Heart right ventricle (tissue), 16 donors: ENCODE data around the gene INPP5A. TPM values are rescaled to one million over a fixed set of nuclear protein-coding genes. Genes with fewer than 3 reads are reported as not detected.

Experiments used
- ATAC-seq, 8 donors: fragments of 200-7000 bp; cut with Tn5 transposase; one replicate each; pipeline ENCODE4 v1.9.1; 2020; ENCODE audit warnings: mild to moderate bottlenecking in 8 of 8, moderate library complexity in 8 of 8, moderate number of reproducible peaks in 1 of 8
- DNase-seq, 2 donors: peaks; one replicate each; pipeline ENCODE4 v3.0.0-alpha.2; 2020
- H3K27ac ChIP-seq, 10 donors: fragments of 200-600 bp; sonication (generic) in 2 of 10; one replicate each; pipeline versions ENCODE4 v1.5.0 to v1.8.0; 2020 to 2022; ENCODE audit warnings: mild to moderate bottlenecking in 3 of 10
- H3K27me3 ChIP-seq, 7 donors: fragments of 200-600 bp; one replicate each; pipeline ENCODE4 v1.8.0; 2021 to 2022; ENCODE audit warnings: mild to moderate bottlenecking in 2 of 7
- H3K36me3 ChIP-seq, 9 donors: fragments of 200-600 bp; sonication (generic) in 1 of 9; one replicate each; pipeline versions ENCODE4 v1.5.0 to v1.8.0; 2020 to 2022; ENCODE audit warnings: mild to moderate bottlenecking in 2 of 9
- H3K4me1 ChIP-seq, 9 donors: fragments of 200-600 bp; sonication (generic) in 1 of 9; one replicate each; pipeline versions ENCODE4 v1.5.0 to v1.8.0; 2020 to 2022; ENCODE audit warnings: mild to moderate bottlenecking in 4 of 9
- H3K4me3 ChIP-seq, 10 donors: fragments of 200-600 bp; sonication (generic) in 2 of 10; one replicate each; pipeline versions ENCODE4 v1.5.0 to v1.8.0; 2020 to 2022; ENCODE audit warnings: mild to moderate bottlenecking in 7 of 10, moderate library complexity in 2 of 10
- H3K9me3 ChIP-seq, 11 donors: fragments of 200-600 bp in 10 of 11; sonication (generic) in 2 of 11; one replicate each; pipeline versions ENCODE4 v1.5.0 to v1.8.0; 2013 to 2022; ENCODE audit warnings: mild to moderate bottlenecking in 2 of 11, control low read depth in 1 of 11, moderate library complexity in 1 of 11
- WGBS, 2 donors: extraction: QIAGEN DNeasy Blood & Tissue Kit; methylation state at CpG; one replicate each; pipeline ENCODE4 v1.1.7; 2013; ENCODE audit warnings: inconsistent platforms in 1 of 2; 5-methylcytosine and 5-hydroxymethylcytosine counted together
- intact Hi-C, 10 donors: fragments of 100-400 bp; cut with DNase I; formaldehyde crosslinking; loops; one replicate each; pipeline versions ENCODE4 v1.11.1 to v1.14.2; 2022
- polyA plus RNA-seq, 2 donors: library from polyadenylated mRNA; stranded (reverse); fragments of 200-250 nt; gene quantifications; one replicate each; pipeline ENCODE4 v1.2.3, GENCODE V29; 2013
- total RNA-seq, 10 donors: library from RNA; stranded (reverse); fragmentation: NEBNext Ultra II Directional in 3 of 10; extraction: Animal tissue kit (Norgen Biotek cat#: 25700) in 3 of 10; gene quantifications; one replicate each; pipeline versions ENCODE4 v1.2.1 to v1.2.4, GENCODE V29; 2021 to 2023
- TF ChIP-seq, protein P1 (sequence below), 9 donors: fragments of 200-600 bp; sonication (generic) in 2 of 9; IDR thresholded peaks; one replicate each; pipeline versions ENCODE4 v1.5.0 to v1.8.0; 2021 to 2022; ENCODE audit warnings: antibody characterized with exemption in 9 of 9, mild to moderate bottlenecking in 5 of 9, moderate library complexity in 1 of 9
- donor health status: Arrhythmogenic right ventricular cardiomyopathy.
- donor health status: ischemic (EF 13 %, LVEDD 7.1; RV severe dilation, severe dysfunction).
- donor health status: healthy with polysubstance abuse.
- donor health status: DM: no; HTN: yes; CAD: no.
- donor health status: DM: no; HTN: no; CAD: no.
- donor health status: ischemic (EF 25% LVEDD 6.9; RV normal size, moderate dysfunction).
- donor health status: ischemic (EF 25% LVEDD 5.7; RV mildly dilated, moderate dysfunction).
- donor health status: healthy.
- donor health status: DM: yes; HTN: yes; CAD: no.
- donor health status: Ischemic cardiomyopathy.
- donor health status: ischemic (EF 35%, LVEDD 5.7; RV mildly dilated, moderate dysfunction).
- donor health status: nonischemic (EF 11% LVEDD 7.7; RV severe dilation, severe dysfunction).
- donor health status: DM: yes; HTN: yes; CAD: no.
- donor health status: PGD.
- donor health status: ischemic (EF 29% LVEDD 5.4; RV normal size, mild dysfunction).
- donor health status: nonischemic (EF 23%, LVEDD 6.1; RV moderate dilation, normal function).

INPP5A gene
- total and polyA plus RNA-seq, 12 donors: 30.4 to 122 (median 106) TPM

DNA sequence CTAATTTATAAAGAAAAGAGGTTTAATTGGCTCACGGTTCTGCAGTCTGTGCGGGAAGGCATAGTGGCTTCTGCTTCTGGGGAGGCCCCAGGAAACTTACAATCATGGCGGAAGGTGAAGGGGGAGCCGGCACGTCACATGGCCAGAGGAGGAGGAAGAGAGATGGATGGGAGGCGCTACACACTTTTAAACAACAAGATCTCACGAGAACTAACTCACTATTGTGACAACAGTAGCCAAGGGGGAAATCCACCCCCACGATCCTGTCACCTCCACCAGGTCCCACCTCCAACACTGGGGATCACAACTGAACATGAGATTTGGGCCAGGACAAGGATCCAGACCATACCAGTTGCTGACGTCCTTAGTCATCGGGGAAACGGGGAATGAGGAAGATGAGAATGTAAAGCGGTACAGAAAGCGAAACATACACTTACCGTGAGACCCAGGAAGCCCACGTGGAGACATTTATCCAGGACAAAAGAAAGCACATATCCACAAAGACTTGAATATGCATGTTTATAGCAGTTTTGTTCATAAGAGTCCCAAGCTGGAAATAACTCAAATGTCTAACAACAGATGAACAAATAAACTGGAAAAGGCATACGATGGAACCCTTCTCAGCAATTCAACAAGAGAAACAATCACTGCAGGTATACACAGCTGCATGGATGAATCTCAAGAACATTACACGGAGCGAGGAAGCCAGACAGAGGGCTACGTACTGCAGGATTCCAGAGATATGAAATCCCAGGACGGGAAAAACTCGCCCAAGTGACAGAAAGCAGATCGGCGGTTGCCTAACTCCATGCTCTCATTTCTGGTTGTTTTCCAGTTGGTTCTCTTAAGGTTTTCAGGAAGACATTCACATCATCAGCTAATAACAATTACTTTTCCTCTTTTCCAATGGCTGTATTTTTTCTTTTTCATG, 26.2 kb upstream of the INPP5A start:
- H3K27me3 ChIP-seq: no peaks in the 10 kb centered on the region
- H3K4me1 ChIP-seq: peaks cover 22 to 76% (median 52%) of the 10 kb centered on the region in 9 donors
- H3K36me3 ChIP-seq: no peaks in the 10 kb centered on the region
- DNase-seq (peak in 1 of 2 donors; percentile 2), ATAC-seq (no peak)
- H3K27ac ChIP-seq: peak overlapping the region in 6 of 10 donors; percentile 4 to 59 (median 32)
- no peak overlapping the region for H3K4me3 ChIP-seq
- intact Hi-C loops: loop anchor here in 5 of 10 donors (2.0 to 10.0 kb wide), 4 partner anchors 44 to 66 kb away; no protein-coding TSS in a partner anchor
- TF ChIP-seq, protein P1, sequence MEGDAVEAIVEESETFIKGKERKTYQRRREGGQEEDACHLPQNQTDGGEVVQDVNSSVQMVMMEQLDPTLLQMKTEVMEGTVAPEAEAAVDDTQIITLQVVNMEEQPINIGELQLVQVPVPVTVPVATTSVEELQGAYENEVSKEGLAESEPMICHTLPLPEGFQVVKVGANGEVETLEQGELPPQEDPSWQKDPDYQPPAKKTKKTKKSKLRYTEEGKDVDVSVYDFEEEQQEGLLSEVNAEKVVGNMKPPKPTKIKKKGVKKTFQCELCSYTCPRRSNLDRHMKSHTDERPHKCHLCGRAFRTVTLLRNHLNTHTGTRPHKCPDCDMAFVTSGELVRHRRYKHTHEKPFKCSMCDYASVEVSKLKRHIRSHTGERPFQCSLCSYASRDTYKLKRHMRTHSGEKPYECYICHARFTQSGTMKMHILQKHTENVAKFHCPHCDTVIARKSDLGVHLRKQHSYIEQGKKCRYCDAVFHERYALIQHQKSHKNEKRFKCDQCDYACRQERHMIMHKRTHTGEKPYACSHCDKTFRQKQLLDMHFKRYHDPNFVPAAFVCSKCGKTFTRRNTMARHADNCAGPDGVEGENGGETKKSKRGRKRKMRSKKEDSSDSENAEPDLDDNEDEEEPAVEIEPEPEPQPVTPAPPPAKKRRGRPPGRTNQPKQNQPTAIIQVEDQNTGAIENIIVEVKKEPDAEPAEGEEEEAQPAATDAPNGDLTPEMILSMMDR (IDR thresholded peaks at IDR 0.05): no peak
- peaks cover 0 to 6% (median 0%) of the 10 kb centered on the region in 11 donors for H3K9me3 ChIP-seq
- WGBS, 2 donors: 68 to 78% methylated on average over 23 of the region's 23 CpGs

DNA sequence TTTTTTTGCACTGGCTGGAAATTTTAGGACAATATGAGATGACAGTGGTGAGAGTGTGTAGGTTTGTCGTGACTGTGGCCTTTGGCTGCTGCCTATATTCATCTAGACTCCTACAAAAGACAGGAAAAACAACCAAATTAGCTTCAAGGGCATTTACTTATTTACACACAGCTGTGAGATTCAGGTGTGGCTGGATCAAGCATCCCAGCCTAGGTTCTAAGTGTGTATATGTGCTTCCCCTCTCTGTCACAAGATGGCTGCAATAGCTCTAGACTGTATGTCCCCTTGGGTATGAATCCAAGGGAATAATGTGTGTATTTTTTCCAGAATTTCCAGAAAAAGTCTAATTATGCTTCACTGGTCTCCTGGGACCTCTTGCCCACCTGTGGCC, 25.5 kb upstream of the INPP5A start:
- H3K27me3 ChIP-seq: no peaks in the 10 kb centered on the region
- DNase-seq: no peak
- ATAC-seq: no peak
- 85 to 88% methylated on average over 1 of the region's 1 CpG for WGBS, 2 donors
- H3K27ac ChIP-seq: peak overlapping the region in 3 of 10 donors; percentile 14 to 59 (median 57)
- no peaks in the 10 kb centered on the region for H3K36me3 ChIP-seq
- intact Hi-C loops: loop anchor here in 4 of 10 donors (5.0 to 10.0 kb wide), 3 partner anchors 45 to 65 kb away; no protein-coding TSS in a partner anchor
- H3K9me3 ChIP-seq: peaks cover 0 to 6% (median 0%) of the 10 kb centered on the region in 11 donors
- H3K4me3 ChIP-seq: no peak overlapping the region
- TF ChIP-seq, protein P1 (IDR thresholded peaks at IDR 0.05): no peak
- peaks cover 26 to 76% (median 51%) of the 10 kb centered on the region in 9 donors for H3K4me1 ChIP-seq

DNA sequence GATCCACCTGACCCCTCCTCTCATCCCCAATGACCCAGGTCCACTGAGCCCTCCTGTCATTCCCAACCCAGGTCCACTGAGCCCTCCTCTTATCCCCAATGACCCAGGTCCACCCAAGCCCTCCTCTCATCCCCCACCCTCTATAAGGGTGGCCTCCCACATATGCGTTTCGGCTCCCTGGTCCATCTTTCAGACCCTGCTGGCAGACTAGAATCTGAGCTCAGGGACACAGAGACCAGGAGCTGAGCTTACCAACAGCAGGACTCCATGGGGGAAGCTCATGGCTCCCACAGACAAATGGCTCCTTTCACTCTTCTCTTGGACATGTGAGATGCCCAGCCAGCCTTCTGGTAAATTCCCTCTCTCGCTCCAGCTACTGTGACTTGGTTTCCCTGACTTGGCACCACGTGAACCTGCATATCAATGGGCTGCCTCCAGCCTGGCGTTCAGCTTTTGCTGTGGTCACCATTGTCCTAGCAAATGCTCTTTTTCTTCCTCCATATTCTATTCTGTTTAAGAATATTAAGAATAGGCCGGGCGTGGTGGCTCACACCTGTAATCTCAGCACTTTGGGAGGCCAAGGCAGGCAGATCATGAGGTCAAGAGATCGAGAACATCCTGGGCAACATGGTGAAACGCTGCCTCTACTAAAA, 24.8 kb upstream of the INPP5A start:
- DNase-seq (no peak), ATAC-seq (no peak)
- intact Hi-C loops: loop anchor here in 4 of 10 donors (5.0 to 10.0 kb wide), 3 partner anchors 46 to 64 kb away; no protein-coding TSS in a partner anchor
- 90 to 96% methylated on average over 9 of the region's 9 CpGs for WGBS, 2 donors
- no peaks in the 10 kb centered on the region for H3K36me3 ChIP-seq
- H3K9me3 ChIP-seq: peaks cover 0 to 6% (median 0%) of the 10 kb centered on the region in 11 donors
- H3K4me1 ChIP-seq: peaks cover 31 to 76% (median 50%) of the 10 kb centered on the region in 9 donors
- no peaks in the 10 kb centered on the region for H3K27me3 ChIP-seq
- no peak overlapping the region for H3K27ac ChIP-seq
- H3K4me3 ChIP-seq: no peak overlapping the region
- TF ChIP-seq, protein P1 (IDR thresholded peaks at IDR 0.05): no peak
